SK-N-MC (cell line): ENCODE results near the gene MED22.

Source experiments
- EZH2 ChIP-seq: fragments of 200-600 bp; sonication (generic); IDR thresholded peaks from one replicate; pipeline ENCODE4 v1.6.1; 2017; ENCODE audit warnings: antibody characterized with exemption
- FOXP2 ChIP-seq: optimal IDR thresholded peaks from 2 replicates; pipeline ENCODE3; 2011; ENCODE audit warnings: mild to moderate bottlenecking, moderate library complexity; ENCODE audit not compliant: insufficient read depth; ENCODE audit errors: extremely low read length, control extremely low read depth
- POLR2AphosphoS5 ChIP-seq: IDR thresholded peaks from 2 replicates; pipeline ENCODE4 v1.6.1; 2012; ENCODE audit warnings: mild to moderate bottlenecking, low read depth, low read length, borderline replicate concordance

DNA sequence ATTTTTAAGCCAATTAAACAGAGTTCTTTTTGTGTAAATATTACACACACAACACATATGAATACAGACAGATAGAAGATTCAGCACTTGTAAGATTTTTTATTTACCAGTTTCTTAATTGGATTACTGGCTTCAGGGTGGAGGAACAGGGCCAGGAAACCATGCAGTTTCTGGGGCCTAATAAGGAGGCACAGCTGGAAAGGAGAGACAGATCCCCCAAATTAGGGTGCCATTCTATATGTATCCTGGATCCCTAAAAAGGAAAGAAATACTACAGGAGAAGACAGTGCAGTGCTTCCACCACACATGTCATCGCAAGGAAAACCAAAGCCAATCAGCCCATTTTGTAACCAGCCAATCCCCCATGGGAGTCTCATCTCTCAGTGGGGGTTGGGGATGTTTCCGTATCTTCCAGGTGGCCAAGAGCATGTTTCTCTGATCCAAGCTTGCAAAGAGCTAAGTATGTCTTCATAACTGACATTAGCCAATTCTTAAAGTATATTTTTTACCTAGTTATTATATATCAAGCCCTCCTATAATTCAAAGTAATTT lies 57.1 kb downstream of the MED22 start:
- no peak for TF ChIP-seq EZH2
- TF ChIP-seq POLR2AphosphoS5, result no peak
- no peak for TF ChIP-seq FOXP2
